Measurements from ENCODE around the gene ARHGAP31.
"Not testable (repeated sequence)": the region's sequence is repeated elsewhere in the genome, so short reads cannot be mapped to it uniquely, and the experiment has no call there.

The ARHGAP31 gene, protein sequence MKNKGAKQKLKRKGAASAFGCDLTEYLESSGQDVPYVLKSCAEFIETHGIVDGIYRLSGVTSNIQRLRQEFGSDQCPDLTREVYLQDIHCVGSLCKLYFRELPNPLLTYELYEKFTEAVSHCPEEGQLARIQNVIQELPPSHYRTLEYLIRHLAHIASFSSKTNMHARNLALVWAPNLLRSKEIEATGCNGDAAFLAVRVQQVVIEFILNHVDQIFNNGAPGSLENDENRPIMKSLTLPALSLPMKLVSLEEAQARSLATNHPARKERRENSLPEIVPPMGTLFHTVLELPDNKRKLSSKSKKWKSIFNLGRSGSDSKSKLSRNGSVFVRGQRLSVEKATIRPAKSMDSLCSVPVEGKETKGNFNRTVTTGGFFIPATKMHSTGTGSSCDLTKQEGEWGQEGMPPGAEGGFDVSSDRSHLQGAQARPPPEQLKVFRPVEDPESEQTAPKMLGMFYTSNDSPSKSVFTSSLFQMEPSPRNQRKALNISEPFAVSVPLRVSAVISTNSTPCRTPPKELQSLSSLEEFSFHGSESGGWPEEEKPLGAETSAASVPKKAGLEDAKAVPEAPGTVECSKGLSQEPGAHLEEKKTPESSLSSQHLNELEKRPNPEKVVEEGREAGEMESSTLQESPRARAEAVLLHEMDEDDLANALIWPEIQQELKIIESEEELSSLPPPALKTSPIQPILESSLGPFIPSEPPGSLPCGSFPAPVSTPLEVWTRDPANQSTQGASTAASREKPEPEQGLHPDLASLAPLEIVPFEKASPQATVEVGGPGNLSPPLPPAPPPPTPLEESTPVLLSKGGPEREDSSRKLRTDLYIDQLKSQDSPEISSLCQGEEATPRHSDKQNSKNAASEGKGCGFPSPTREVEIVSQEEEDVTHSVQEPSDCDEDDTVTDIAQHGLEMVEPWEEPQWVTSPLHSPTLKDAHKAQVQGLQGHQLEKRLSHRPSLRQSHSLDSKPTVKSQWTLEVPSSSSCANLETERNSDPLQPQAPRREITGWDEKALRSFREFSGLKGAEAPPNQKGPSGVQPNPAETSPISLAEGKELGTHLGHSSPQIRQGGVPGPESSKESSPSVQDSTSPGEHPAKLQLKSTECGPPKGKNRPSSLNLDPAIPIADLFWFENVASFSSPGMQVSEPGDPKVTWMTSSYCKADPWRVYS (N-terminal part only)

DNA sequence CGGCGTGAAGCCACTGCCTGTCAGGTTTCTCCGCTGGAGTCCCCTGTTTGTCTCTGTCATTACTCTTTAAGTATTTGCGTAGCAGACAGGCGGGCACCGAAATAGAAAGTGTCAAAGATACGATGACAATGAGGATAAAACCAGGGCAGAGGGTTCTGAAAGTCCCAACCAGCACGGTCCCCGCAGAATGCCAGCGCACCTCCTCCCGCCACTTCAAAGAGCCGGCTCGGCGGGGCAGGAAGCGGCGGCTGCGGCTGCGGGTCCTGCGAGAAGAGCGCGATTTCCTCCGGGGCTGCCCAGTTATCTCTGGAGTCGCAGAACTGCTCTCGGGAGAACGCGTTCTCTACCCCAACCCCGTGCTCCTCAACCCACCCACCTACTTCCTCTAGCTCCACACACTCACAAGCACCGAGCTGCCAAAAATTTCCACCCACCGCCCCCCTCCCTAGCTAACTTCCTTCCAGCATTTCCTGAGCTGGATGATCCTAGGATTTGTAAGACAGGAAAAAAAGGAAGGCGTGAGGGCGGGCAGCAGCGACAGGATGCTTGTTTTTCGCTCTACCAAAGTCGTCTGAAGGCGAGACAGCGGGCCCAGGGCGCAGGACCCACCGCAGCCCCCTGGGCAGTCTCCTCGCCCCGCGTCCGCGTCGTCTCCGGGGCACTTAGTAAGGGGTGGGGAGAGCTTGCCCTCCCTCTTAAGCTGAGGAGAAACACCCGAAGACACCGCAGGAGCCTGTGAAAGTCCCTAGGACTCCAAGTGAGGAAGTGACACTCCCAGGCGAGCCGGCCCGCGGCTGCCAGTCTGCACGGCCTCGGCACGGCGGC lies at the start of gene ARHGAP31:
ARHGAP31 (plus strand) TSS at position 513 of the 825 bp plus-strand sequence. CDS start 522 bp downstream, outside the sequence.
- peak within 1 kb of the TSS; percentile 95 for H3K4me3 ChIP-seq (ENCODE audit: low read length)
- no peaks in the 10 kb centered on the region for H3K9me3 ChIP-seq (ENCODE audit: control insufficient read depth, low read length)
- peak within 1 kb of the TSS; percentile 96 for H3K9ac ChIP-seq (ENCODE audit: low read length)
- peak; percentile 75 for DNase-seq (ENCODE audit: low read depth)
- no peaks in the 10 kb centered on the region for H3K36me3 ChIP-seq (ENCODE audit: control insufficient read depth, insufficient read depth, low read length, severe bottlenecking)
- no peaks in the 10 kb centered on the region for H3K27me3 ChIP-seq (replicated peaks; ENCODE audit: control insufficient read depth, insufficient read depth, low read length)
- peaks cover 32% of the 10 kb centered on the region for H3K4me1 ChIP-seq (ENCODE audit: control insufficient read depth, insufficient read depth, low read length)

DNA sequence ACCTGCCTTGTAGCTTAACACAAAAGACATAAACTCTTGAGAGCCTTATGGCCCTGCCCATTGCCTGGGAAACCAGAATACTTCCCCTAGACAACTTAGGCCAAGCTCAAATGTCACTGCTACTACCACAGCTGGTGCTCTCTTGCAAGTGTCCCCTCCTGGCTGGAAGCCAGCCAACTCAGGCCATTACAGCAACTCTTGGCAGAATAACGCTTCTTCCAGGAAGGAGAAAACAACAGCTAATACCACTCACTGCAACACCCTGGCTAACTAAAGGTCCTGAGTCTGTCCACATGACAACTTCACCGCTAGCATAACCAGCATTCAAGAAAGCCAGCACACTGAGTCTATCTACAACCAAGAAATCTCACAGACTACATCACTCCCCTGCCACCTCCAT lies 48.4 kb upstream of the ARHGAP31 start:
- Histone ChIP-seq H3K9me3 (ENCODE audit: control insufficient read depth, low read length) (peaks cover 13% of the 10 kb centered on the region), H3K9ac (ENCODE audit: low read length) (no peak overlapping the region), H3K4me1 (ENCODE audit: control insufficient read depth, insufficient read depth, low read length) (peaks cover 6% of the 10 kb centered on the region), H3K36me3 (ENCODE audit: control insufficient read depth, insufficient read depth, low read length, severe bottlenecking) (no peaks in the 10 kb centered on the region), H3K4me3 (ENCODE audit: low read length) (no peak overlapping the region), H3K27me3 (replicated peaks; ENCODE audit: control insufficient read depth, insufficient read depth, low read length) (no peaks in the 10 kb centered on the region)
- no peak for DNase-seq (ENCODE audit: low read depth)

DNA sequence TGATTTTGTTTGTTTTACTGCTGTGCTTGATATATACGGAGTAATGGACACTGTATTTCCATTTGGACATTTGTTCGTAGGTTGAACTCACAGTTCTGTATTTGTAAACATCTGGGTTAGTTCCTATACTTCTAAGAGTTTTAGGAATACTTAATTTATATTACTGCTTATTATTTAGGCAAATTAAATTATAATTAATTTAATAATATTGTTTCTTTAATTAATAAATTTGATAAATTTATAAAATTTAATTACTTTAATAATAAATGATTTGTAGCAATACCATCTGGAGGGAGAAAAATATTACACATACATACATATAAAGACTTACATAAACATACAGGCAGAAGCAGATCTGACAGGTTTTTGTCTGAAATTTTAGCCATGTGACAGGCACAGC lies 39.0 kb upstream of the ARHGAP31 start:
- H3K4me3 ChIP-seq (ENCODE audit: low read length), result no peak overlapping the region
- H3K36me3 ChIP-seq (ENCODE audit: control insufficient read depth, insufficient read depth, low read length, severe bottlenecking), result no peaks in the 10 kb centered on the region
- no peaks in the 10 kb centered on the region for H3K27me3 ChIP-seq (replicated peaks; ENCODE audit: control insufficient read depth, insufficient read depth, low read length)
- H3K9ac ChIP-seq (ENCODE audit: low read length), result no peak overlapping the region
- DNase-seq (ENCODE audit: low read depth), result no peak
- no peaks in the 10 kb centered on the region for H3K9me3 ChIP-seq (ENCODE audit: control insufficient read depth, low read length)
- peaks cover 3% of the 10 kb centered on the region for H3K4me1 ChIP-seq (ENCODE audit: control insufficient read depth, insufficient read depth, low read length)

DNA sequence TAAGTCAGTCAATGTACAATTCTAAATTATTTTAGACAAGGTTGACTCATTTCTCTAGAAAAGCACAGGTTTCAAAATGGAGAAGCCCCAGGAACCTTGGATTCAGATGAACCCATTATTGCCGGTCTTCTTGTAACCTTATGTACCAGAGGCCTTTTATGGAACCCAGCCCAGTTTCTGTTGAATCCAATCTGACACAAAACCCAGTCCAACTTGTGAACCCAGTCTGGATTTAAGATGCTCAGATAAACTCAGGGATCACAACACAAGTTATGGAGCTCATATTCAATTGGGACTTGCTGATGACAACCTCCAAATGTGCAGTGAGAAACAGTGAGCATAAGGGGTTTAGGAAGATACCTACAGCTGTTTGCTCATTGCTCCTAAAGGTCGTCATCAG lies 37.1 kb upstream of the ARHGAP31 start:
- H3K27me3 ChIP-seq (replicated peaks; ENCODE audit: control insufficient read depth, insufficient read depth, low read length), result no peaks in the 10 kb centered on the region
- no peaks in the 10 kb centered on the region for H3K9me3 ChIP-seq (ENCODE audit: control insufficient read depth, low read length)
- H3K4me1 ChIP-seq (ENCODE audit: control insufficient read depth, insufficient read depth, low read length), result peaks cover 3% of the 10 kb centered on the region
- H3K4me3 ChIP-seq (ENCODE audit: low read length), result no peak overlapping the region
- no peak for DNase-seq (ENCODE audit: low read depth)
- no peaks in the 10 kb centered on the region for H3K36me3 ChIP-seq (ENCODE audit: control insufficient read depth, insufficient read depth, low read length, severe bottlenecking)
- H3K9ac ChIP-seq (ENCODE audit: low read length), result no peak overlapping the region

DNA sequence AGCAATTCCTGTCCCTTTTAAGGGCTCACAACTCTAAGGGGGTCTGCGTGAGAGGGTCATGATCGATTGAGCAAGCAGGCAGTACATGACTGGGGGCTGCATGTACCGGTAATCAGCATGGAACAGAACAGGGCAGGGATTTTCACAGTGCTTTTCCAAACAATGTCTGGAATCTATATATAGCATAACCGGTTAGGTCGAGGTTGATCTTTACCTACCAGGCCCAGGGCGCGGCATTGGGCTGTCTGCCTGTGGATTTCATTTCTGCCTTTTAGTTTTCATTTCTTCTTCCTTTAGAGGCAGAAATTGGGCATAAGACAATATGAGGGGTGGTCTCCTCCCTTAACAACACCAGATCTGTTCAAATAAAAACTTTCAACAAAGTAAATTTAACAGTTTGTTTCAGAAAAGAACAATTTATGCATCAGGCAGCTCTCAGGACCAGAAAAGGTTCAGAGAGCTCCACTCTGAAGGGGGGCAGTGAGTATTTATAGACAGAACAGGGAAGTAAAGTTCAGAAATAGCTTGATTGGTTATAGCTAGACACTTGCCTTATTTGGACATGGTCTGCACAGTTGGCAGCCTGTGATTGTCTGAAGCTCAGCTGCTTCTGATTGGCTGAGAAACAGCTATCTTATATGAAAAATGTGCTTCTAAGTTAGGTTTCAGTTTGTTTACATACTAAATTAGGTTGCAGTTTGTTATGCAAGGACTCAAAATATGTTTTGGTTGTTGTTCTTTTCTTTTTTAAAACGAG lies 36.4 kb upstream of the ARHGAP31 start:
- peak; percentile 68 for DNase-seq (ENCODE audit: low read depth)
- Histone ChIP-seq H3K9me3 (ENCODE audit: control insufficient read depth, low read length) (no peaks in the 10 kb centered on the region), H3K9ac (ENCODE audit: low read length) (no peak overlapping the region), H3K4me1 (ENCODE audit: control insufficient read depth, insufficient read depth, low read length) (peaks cover 3% of the 10 kb centered on the region), H3K27me3 (replicated peaks; ENCODE audit: control insufficient read depth, insufficient read depth, low read length) (no peaks in the 10 kb centered on the region), H3K36me3 (ENCODE audit: control insufficient read depth, insufficient read depth, low read length, severe bottlenecking) (no peaks in the 10 kb centered on the region), H3K4me3 (ENCODE audit: low read length) (no peak overlapping the region)

DNA sequence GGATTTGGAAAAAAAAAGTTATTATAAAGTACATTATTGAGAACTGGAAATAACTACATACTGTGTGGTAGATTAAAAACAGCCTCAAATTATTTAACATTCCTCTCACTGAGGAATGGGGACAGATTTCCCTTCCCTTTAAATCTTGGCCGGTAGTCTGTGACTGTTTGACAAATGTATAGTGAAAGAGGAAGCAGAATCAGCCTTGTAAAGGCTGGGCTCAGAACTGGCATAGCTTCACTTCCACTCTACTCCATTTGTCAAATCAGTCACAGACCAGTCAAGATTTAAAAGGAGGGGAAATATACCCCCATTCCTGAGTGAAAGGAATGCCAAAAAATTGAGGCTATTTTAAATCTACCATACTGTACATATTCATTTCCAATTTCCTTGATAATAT lies 35.3 kb upstream of the ARHGAP31 start:
- H3K4me1 ChIP-seq (ENCODE audit: control insufficient read depth, insufficient read depth, low read length), result peaks cover 3% of the 10 kb centered on the region
- peak; percentile 17 for DNase-seq (ENCODE audit: low read depth)
- no peak overlapping the region for H3K9ac ChIP-seq (ENCODE audit: low read length)
- H3K36me3 ChIP-seq (ENCODE audit: control insufficient read depth, insufficient read depth, low read length, severe bottlenecking), result no peaks in the 10 kb centered on the region
- H3K27me3 ChIP-seq (replicated peaks; ENCODE audit: control insufficient read depth, insufficient read depth, low read length), result no peaks in the 10 kb centered on the region
- H3K9me3 ChIP-seq (ENCODE audit: control insufficient read depth, low read length), result no peaks in the 10 kb centered on the region
- H3K4me3 ChIP-seq (ENCODE audit: low read length), result no peak overlapping the region

DNA sequence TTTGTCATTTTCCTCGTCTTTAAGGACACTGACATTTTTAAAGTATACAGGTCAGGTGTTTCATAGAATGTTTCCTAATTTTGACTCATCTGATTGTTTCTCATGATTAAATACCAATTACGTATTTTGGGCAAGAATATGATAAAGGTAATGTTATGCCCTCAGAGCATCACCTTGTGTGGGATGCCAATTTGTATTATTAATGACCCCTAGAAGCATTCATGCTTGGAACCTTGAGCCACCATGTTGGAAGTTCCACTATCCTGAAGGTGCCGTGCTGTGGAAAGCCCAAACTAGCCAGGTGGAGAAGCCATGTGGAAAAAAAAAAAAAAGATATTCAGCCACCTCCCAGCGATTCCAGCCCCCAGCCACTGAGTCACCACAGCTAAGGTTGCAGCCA lies 34.4 kb upstream of the ARHGAP31 start:
- H3K36me3 ChIP-seq (ENCODE audit: control insufficient read depth, insufficient read depth, low read length, severe bottlenecking), result no peaks in the 10 kb centered on the region
- no peak for DNase-seq (ENCODE audit: low read depth)
- peaks cover 3% of the 10 kb centered on the region for H3K4me1 ChIP-seq (ENCODE audit: control insufficient read depth, insufficient read depth, low read length)
- no peak overlapping the region for H3K9ac ChIP-seq (ENCODE audit: low read length)
- no peaks in the 10 kb centered on the region for H3K27me3 ChIP-seq (replicated peaks; ENCODE audit: control insufficient read depth, insufficient read depth, low read length)
- H3K4me3 ChIP-seq (ENCODE audit: low read length), result no peak overlapping the region
- no peaks in the 10 kb centered on the region for H3K9me3 ChIP-seq (ENCODE audit: control insufficient read depth, low read length)

DNA sequence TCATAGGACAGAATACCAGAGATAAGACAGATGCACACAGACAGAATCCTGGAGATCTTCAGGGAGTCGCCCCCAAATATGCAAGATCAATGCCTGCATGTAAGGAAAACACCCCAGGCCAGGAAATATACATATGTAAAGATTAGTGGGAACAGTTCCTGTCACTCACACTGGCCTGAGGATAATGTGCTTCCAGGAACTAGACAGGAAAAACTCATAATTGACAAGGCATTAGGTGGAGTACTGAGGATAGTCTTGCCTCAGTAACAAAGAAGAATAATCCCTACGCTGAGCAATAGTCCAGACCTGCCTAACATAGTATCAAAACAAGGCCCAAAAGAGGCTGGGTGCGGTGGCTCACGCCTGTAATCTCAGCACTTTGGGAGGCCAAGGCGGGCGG lies 33.1 kb upstream of the ARHGAP31 start:
- H3K9me3 ChIP-seq (ENCODE audit: control insufficient read depth, low read length), result no peaks in the 10 kb centered on the region
- H3K4me1 ChIP-seq (ENCODE audit: control insufficient read depth, insufficient read depth, low read length), result peaks cover 3% of the 10 kb centered on the region
- no peaks in the 10 kb centered on the region for H3K27me3 ChIP-seq (replicated peaks; ENCODE audit: control insufficient read depth, insufficient read depth, low read length)
- no peaks in the 10 kb centered on the region for H3K36me3 ChIP-seq (ENCODE audit: control insufficient read depth, insufficient read depth, low read length, severe bottlenecking)
- no peak for DNase-seq (ENCODE audit: low read depth)
- no peak overlapping the region for H3K4me3 ChIP-seq (ENCODE audit: low read length)
- no peak overlapping the region for H3K9ac ChIP-seq (ENCODE audit: low read length)

DNA sequence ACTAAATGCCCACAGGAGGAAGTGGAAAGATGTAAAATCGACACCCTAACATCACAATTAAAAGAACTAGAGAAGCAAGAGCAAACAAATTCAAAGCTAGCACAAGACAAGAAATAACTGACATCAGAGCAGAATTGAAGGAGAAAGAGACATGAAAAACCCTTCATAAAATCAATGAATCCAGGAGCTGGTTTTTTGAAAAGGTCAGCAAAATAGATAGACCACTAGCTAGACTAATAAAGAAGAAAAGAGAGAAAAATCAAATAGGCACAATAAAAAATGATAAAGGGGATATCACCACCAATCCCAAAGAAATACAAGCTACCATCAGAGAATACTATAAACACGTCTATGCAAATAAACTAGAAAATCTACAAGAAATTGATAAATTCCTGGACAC lies 24.0 kb upstream of the ARHGAP31 start:
- DNase-seq (ENCODE audit: low read depth); H3K36me3 ChIP-seq (ENCODE audit: control insufficient read depth, insufficient read depth, low read length, severe bottlenecking); H3K4me1 ChIP-seq (ENCODE audit: control insufficient read depth, insufficient read depth, low read length); H3K9me3 ChIP-seq (ENCODE audit: control insufficient read depth, low read length); H3K4me3 ChIP-seq (ENCODE audit: low read length); H3K9ac ChIP-seq (ENCODE audit: low read length); H3K27me3 ChIP-seq (replicated peaks; ENCODE audit: control insufficient read depth, insufficient read depth, low read length): not testable (repeated sequence)

DNA sequence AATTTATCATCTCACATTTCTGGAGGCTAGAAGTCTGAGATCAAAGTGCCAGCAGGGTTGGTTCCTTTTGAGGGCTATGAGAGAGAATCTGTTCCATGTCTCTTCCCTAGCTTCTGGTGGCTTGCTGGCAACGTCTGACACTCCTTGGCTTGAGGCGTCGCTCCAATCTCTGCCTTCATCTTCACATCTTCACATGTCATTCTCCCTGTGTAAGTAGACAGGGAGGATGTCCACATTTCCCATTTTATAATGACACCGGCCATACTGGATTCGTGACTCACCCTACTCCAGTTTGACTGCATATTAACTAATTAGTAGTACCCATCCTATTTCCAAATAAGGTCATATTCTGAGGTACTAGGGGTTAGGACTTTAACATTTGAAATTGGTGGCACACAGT lies 17.5 kb upstream of the ARHGAP31 start:
- DNase-seq (ENCODE audit: low read depth), result no peak
- Histone ChIP-seq H3K4me3 (ENCODE audit: low read length) (no peak overlapping the region), H3K36me3 (ENCODE audit: control insufficient read depth, insufficient read depth, low read length, severe bottlenecking) (no peaks in the 10 kb centered on the region), H3K27me3 (replicated peaks; ENCODE audit: control insufficient read depth, insufficient read depth, low read length) (no peaks in the 10 kb centered on the region), H3K9me3 (ENCODE audit: control insufficient read depth, low read length) (no peaks in the 10 kb centered on the region), H3K9ac (ENCODE audit: low read length) (no peak overlapping the region), H3K4me1 (ENCODE audit: control insufficient read depth, insufficient read depth, low read length) (no peaks in the 10 kb centered on the region)

Data from adipocyte (in vitro differentiated cells).